GM23338 (cell line): ENCODE results near the gene POU1F1. TPM values are rescaled to one million over a fixed set of nuclear protein-coding genes. Genes with fewer than 3 reads are reported as not detected.

Experiments used
- ATAC-seq: fragments of 200-7000 bp; cut with Tn5 transposase; 3 replicates; pipeline ENCODE4 v1.9.1; 2020
- DNase-seq: peaks from one replicate; pipeline ENCODE4 v3.0.0-alpha.2; 2015; ENCODE audit warnings: low spot score
- H2AFZ ChIP-seq: fragments of 200-600 bp; sonication (generic); 2 replicates; pipeline ENCODE4 v1.8.0; 2016; ENCODE audit warnings: antibody characterized with exemption, mild to moderate bottlenecking, moderate library complexity
- H3F3A ChIP-seq: fragments of 200-600 bp; sonication (generic); replicated peaks from 2 replicates; pipeline ENCODE4 v1.8.0; 2017; ENCODE audit warnings: antibody characterized with exemption, mixed run types, low read depth
- H3K27ac ChIP-seq: fragments of 200-600 bp; sonication (generic); 2 replicates; pipeline ENCODE4 v1.6.1; 2016; ENCODE audit warnings: low read depth
- H3K27me3 ChIP-seq: fragments of 200-600 bp; sonication (generic); 2 replicates; pipeline ENCODE4 v1.8.0; 2016; ENCODE audit warnings: mild to moderate bottlenecking, mixed run types, moderate library complexity; ENCODE audit not compliant: insufficient read depth
- H3K36me3 ChIP-seq: fragments of 200-600 bp; sonication (generic); 2 replicates; pipeline ENCODE4 v1.8.0; 2016; ENCODE audit warnings: mild to moderate bottlenecking; ENCODE audit not compliant: insufficient read depth
- H3K4me1 ChIP-seq: fragments of 200-600 bp; sonication (generic); 2 replicates; pipeline ENCODE4 v1.8.0; 2016; ENCODE audit warnings: mild to moderate bottlenecking, moderate library complexity; ENCODE audit not compliant: insufficient read depth
- H3K4me2 ChIP-seq: fragments of 200-600 bp; sonication (generic); 2 replicates; pipeline ENCODE4 v1.7.1; 2017; ENCODE audit warnings: mixed run types
- H3K4me3 ChIP-seq: fragments of 200-600 bp; sonication (generic); 2 replicates; pipeline ENCODE4 v1.6.1; 2016; ENCODE audit warnings: mixed run types
- H3K79me2 ChIP-seq: fragments of 200-600 bp; sonication (generic); replicated peaks from 2 replicates; pipeline ENCODE4 v1.8.0; 2017; ENCODE audit warnings: mild to moderate bottlenecking; ENCODE audit not compliant: insufficient read depth
- H3K9me2 ChIP-seq: fragments of 200-600 bp; sonication (generic); 2 replicates; pipeline ENCODE4 v1.8.0; 2017; ENCODE audit not compliant: insufficient read depth
- H4K20me1 ChIP-seq: fragments of 200-600 bp; sonication (generic); replicated peaks from 2 replicates; pipeline ENCODE4 v1.8.0; 2017; ENCODE audit warnings: mild to moderate bottlenecking; ENCODE audit not compliant: insufficient read depth
- H3K27ac Mint-ChIP-seq: 2 replicates; pipeline ENCODE4 v1.8.0; 2020; ENCODE audit warnings: inconsistent platforms, mild to moderate bottlenecking, moderate library complexity, mixed read lengths
- H3K27me3 Mint-ChIP-seq: 3 replicates; pipeline ENCODE4 v1.8.0; 2022; ENCODE audit warnings: low read depth, mild to moderate bottlenecking, moderate library complexity, mixed read lengths, inconsistent platforms; ENCODE audit not compliant: insufficient read depth, poor library complexity
- H3K36me3 Mint-ChIP-seq: 3 replicates; pipeline ENCODE4 v1.8.0; 2021; ENCODE audit warnings: low read depth, mild to moderate bottlenecking, inconsistent platforms, moderate library complexity, mixed read lengths
- H3K4me1 Mint-ChIP-seq: 3 replicates; pipeline ENCODE4 v1.8.0; 2020; ENCODE audit warnings: mild to moderate bottlenecking, inconsistent platforms, mixed read lengths
- H3K4me3 Mint-ChIP-seq: 3 replicates; pipeline ENCODE4 v1.8.0; 2021; ENCODE audit warnings: moderate library complexity, mild to moderate bottlenecking, inconsistent platforms, mixed read lengths
- H3K9me3 Mint-ChIP-seq: 3 replicates; pipeline ENCODE4 v1.8.0; 2020; ENCODE audit warnings: moderate library complexity, mild to moderate bottlenecking, inconsistent platforms, mixed read lengths
- CREB1 ChIP-seq: fragments of 250-450 bp; sonication (Bioruptor Pico); IDR thresholded peaks from 2 replicates; pipeline ENCODE4 v1.5.0; 2020; ENCODE audit warnings: low read depth, mild to moderate bottlenecking, moderate library complexity
- CTCF ChIP-seq, 2 experiments: fragments of 200-600 bp in 1 of 2; sonication (generic) in 1 of 2; conservative IDR thresholded peaks; 2 replicates each; pipeline versions ENCODE4 v1.5.1 to v1.6.1; 2016 to 2017; ENCODE audit warnings: antibody characterized with exemption in 2 of 2, low read depth in 2 of 2, mild to moderate bottlenecking in 2 of 2, moderate library complexity in 1 of 2
- ETS1 ChIP-seq: IDR thresholded peaks from 2 replicates; pipeline ENCODE4 v1.6.1; 2016; ENCODE audit warnings: antibody characterized with exemption
- EZH2 ChIP-seq: fragments of 200-600 bp; sonication (generic); IDR thresholded peaks from one replicate; pipeline ENCODE4 v1.8.0; 2017; ENCODE audit warnings: antibody characterized with exemption, mild to moderate bottlenecking, low read depth; ENCODE audit not compliant: unreplicated experiment
- EZH2phosphoT487 ChIP-seq: fragments of 200-600 bp; sonication (generic); IDR thresholded peaks from one replicate; pipeline ENCODE4 v1.8.1; 2018; ENCODE audit warnings: antibody characterized with exemption; ENCODE audit not compliant: unreplicated experiment
- NANOG ChIP-seq: IDR thresholded peaks from 2 replicates; pipeline ENCODE4 v1.6.1; 2016; ENCODE audit warnings: antibody characterized with exemption, borderline replicate concordance
- POLR2AphosphoS5 ChIP-seq: IDR thresholded peaks from 2 replicates; pipeline ENCODE4 v1.6.1; 2016; ENCODE audit warnings: antibody characterized with exemption, low read depth
- STAT1 ChIP-seq: IDR thresholded peaks from one replicate; pipeline ENCODE4 v1.6.1; 2016; ENCODE audit warnings: antibody characterized with exemption; ENCODE audit not compliant: unreplicated experiment
- ZNF331 ChIP-seq: fragments of 250-450 bp; sonication (Bioruptor Pico); IDR thresholded peaks from 2 replicates; pipeline ENCODE4 v1.5.0; 2020; ENCODE audit warnings: low read depth, mild to moderate bottlenecking, moderate library complexity
- polyA plus RNA-seq: library from polyadenylated mRNA; unstranded; fragments of >200 nt; fragmentation: Nextera tagmentation; extraction: Ambion mirVana; gene quantifications from 2 replicates; pipeline ENCODE4 v1.2.1, GENCODE V29; 2016
- total RNA-seq: library from RNA; depleted of rRNA; stranded (reverse); fragments of >200 nt; shearing (Covaris generic); gene quantifications from 2 replicates; pipeline ENCODE4 v1.2.3, GENCODE V29; 2014
- TF ChIP-seq, protein P1 (sequence below): IDR thresholded peaks from one replicate; pipeline ENCODE4 v1.6.1; 2018; ENCODE audit warnings: antibody characterized with exemption; ENCODE audit not compliant: unreplicated experiment
- TF ChIP-seq, protein P2 (sequence below): fragments of 250-450 bp; sonication (Bioruptor Pico); IDR thresholded peaks from 2 replicates; pipeline ENCODE4 v1.5.0; 2020; ENCODE audit warnings: mild to moderate bottlenecking, moderate library complexity

Gene POU1F1
- total and polyA plus RNA-seq, 2 experiments from 2014 or later: not detected

DNA sequence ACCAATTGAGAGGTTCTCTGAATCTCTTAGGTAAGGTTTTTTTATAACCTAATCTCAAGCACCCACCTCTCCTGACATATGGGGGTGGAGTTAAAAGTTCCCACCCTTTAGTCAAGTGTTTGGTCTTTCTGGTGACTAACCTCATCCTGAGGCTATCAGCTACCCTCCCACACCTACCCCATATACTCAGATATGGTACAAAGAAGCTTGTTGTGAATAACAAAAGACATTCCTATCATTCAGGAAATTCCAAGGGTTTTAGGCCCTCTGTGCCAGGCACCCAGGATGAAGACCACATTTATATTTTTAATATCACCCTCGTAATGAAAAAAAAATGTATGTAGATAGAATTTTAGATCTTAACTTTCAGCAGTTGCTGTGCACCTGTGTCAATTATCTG lies 40.3 kb downstream of the POU1F1 start:
- H2AFZ ChIP-seq: no peak overlapping the region
- Mint-ChIP-seq H3K27ac (no peak overlapping the region), H3K36me3 (peaks cover 24% of the 10 kb centered on the region; the same call in 2 of the 3 replicates), H3K4me3 (no peak overlapping the region), H3K27me3 (no peaks in the 10 kb centered on the region), H3K9me3 (peaks cover 4% of the 10 kb centered on the region; the same call in 2 of the 3 replicates), H3K4me1 (peaks cover 25% of the 10 kb centered on the region)
- no peaks in the 10 kb centered on the region; the same call in 1 of the 2 replicates for H3K36me3 ChIP-seq
- H4K20me1 ChIP-seq: 0 out of 2 replicates have a peak, but pooled peaks cover 4% of the 10 kb centered on the region
- no peak overlapping the region for H3K4me3 ChIP-seq
- no peaks in the 10 kb centered on the region for H3F3A ChIP-seq
- no peak overlapping the region for H3K4me2 ChIP-seq
- no peak for TF ChIP-seq ETS1
- no peak for TF ChIP-seq EZH2phosphoT487
- no peak for TF ChIP-seq POLR2AphosphoS5
- no peak for TF ChIP-seq CREB1
- no peak for TF ChIP-seq CTCF (conservative IDR thresholded peaks at IDR 0.05; ENCODE audit: low read depth in 2 of 2)
- TF ChIP-seq EZH2: no peak
- TF ChIP-seq, protein P1, sequence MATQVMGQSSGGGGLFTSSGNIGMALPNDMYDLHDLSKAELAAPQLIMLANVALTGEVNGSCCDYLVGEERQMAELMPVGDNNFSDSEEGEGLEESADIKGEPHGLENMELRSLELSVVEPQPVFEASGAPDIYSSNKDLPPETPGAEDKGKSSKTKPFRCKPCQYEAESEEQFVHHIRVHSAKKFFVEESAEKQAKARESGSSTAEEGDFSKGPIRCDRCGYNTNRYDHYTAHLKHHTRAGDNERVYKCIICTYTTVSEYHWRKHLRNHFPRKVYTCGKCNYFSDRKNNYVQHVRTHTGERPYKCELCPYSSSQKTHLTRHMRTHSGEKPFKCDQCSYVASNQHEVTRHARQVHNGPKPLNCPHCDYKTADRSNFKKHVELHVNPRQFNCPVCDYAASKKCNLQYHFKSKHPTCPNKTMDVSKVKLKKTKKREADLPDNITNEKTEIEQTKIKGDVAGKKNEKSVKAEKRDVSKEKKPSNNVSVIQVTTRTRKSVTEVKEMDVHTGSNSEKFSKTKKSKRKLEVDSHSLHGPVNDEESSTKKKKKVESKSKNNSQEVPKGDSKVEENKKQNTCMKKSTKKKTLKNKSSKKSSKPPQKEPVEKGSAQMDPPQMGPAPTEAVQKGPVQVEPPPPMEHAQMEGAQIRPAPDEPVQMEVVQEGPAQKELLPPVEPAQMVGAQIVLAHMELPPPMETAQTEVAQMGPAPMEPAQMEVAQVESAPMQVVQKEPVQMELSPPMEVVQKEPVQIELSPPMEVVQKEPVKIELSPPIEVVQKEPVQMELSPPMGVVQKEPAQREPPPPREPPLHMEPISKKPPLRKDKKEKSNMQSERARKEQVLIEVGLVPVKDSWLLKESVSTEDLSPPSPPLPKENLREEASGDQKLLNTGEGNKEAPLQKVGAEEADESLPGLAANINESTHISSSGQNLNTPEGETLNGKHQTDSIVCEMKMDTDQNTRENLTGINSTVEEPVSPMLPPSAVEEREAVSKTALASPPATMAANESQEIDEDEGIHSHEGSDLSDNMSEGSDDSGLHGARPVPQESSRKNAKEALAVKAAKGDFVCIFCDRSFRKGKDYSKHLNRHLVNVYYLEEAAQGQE: no peak
- TF ChIP-seq STAT1: no peak
- TF ChIP-seq NANOG: no peak
- TF ChIP-seq, protein P2, sequence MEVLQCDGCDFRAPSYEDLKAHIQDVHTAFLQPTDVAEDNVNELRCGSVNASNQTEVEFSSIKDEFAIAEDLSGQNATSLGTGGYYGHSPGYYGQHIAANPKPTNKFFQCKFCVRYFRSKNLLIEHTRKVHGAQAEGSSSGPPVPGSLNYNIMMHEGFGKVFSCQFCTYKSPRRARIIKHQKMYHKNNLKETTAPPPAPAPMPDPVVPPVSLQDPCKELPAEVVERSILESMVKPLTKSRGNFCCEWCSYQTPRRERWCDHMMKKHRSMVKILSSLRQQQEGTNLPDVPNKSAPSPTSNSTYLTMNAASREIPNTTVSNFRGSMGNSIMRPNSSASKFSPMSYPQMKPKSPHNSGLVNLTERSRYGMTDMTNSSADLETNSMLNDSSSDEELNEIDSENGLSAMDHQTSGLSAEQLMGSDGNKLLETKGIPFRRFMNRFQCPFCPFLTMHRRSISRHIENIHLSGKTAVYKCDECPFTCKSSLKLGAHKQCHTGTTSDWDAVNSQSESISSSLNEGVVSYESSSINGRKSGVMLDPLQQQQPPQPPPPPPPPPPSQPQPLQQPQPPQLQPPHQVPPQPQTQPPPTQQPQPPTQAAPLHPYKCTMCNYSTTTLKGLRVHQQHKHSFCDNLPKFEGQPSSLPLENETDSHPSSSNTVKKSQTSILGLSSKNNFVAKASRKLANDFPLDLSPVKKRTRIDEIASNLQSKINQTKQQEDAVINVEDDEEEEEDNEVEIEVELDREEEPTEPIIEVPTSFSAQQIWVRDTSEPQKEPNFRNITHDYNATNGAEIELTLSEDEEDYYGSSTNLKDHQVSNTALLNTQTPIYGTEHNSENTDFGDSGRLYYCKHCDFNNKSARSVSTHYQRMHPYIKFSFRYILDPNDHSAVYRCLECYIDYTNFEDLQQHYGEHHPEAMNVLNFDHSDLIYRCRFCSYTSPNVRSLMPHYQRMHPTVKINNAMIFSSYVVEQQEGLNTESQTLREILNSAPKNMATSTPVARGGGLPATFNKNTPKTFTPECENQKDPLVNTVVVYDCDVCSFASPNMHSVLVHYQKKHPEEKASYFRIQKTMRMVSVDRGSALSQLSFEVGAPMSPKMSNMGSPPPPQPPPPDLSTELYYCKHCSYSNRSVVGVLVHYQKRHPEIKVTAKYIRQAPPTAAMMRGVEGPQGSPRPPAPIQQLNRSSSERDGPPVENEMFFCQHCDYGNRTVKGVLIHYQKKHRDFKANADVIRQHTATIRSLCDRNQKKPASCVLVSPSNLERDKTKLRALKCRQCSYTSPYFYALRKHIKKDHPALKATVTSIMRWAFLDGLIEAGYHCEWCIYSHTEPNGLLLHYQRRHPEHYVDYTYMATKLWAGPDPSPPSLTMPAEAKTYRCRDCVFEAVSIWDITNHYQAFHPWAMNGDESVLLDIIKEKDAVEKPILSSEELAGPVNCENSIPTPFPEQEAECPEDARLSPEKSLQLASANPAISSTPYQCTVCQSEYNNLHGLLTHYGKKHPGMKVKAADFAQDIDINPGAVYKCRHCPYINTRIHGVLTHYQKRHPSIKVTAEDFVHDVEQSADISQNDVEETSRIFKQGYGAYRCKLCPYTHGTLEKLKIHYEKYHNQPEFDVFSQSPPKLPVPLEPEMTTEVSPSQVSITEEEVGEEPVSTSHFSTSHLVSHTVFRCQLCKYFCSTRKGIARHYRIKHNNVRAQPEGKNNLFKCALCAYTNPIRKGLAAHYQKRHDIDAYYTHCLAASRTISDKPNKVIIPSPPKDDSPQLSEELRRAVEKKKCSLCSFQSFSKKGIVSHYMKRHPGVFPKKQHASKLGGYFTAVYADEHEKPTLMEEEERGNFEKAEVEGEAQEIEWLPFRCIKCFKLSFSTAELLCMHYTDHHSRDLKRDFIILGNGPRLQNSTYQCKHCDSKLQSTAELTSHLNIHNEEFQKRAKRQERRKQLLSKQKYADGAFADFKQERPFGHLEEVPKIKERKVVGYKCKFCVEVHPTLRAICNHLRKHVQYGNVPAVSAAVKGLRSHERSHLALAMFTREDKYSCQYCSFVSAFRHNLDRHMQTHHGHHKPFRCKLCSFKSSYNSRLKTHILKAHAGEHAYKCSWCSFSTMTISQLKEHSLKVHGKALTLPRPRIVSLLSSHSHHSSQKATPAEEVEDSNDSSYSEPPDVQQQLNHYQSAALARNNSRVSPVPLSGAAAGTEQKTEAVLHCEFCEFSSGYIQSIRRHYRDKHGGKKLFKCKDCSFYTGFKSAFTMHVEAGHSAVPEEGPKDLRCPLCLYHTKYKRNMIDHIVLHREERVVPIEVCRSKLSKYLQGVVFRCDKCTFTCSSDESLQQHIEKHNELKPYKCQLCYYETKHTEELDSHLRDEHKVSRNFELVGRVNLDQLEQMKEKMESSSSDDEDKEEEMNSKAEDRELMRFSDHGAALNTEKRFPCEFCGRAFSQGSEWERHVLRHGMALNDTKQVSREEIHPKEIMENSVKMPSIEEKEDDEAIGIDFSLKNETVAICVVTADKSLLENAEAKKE: no peak
- TF ChIP-seq ZNF331: no peak
- no peaks in the 10 kb centered on the region for H3K27me3 ChIP-seq
- peaks cover 97% of the 10 kb centered on the region for H3K79me2 ChIP-seq
- no peak; the same call in 2 of the 3 replicates for ATAC-seq
- peaks cover 4% of the 10 kb centered on the region; the same call in 1 of the 2 replicates for H3K9me2 ChIP-seq
- H3K27ac ChIP-seq: no peak overlapping the region
- peak; percentile 23 for DNase-seq
- peaks cover 13% of the 10 kb centered on the region for H3K4me1 ChIP-seq
